ENCODE measurements around the gene WNT8B.

DNA sequence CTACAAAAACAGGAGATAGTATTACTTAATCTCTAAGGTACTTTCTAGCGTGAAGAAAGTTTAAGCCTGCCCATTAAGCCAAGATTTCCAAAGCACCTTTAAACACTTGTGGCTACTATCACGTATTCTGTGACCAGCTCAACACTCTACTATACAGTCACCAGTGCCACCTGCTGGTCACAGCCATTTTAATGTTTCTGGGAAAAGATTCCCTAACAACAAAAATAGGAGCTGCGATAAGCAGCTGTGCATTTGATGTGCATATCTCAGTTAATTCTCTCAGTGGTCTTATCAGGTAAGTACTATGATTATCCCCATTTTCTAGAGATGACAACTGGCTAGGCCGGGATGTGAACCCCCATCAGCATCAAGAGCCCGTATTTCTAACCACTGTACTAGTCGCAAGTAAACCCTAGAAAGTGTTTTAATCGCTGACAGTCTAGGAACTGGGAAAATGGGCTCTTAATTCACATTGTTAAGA is 56.0 kb downstream of the WNT8B start:
- TF ChIP-seq CTCF (conservative IDR thresholded peaks at IDR 0.05; ENCODE audit: low read depth, low read length) (peak; percentile 74), EZH2phosphoT487 (IDR thresholded peaks at IDR 0.05; ENCODE audit: borderline replicate concordance, low read length) (no peak), EZH2 (IDR thresholded peaks at IDR 0.05; ENCODE audit: low read length, unreplicated experiment) (no peak)

All from PC-3 (cell line).